Stimulated activated CD4-positive, alpha-beta T cell treated with anti-CD3 and anti-CD28 coated beads, Interleukin-1b, Interleukin-23, amount 100 ng/mL, for 48 hours (primary cell): ENCODE measurements around the gene SOX6.
"Not testable (repeated sequence)": the region's sequence is repeated elsewhere in the genome, so short reads cannot be mapped to it uniquely, and the experiment has no call there.

Experiments used
- DNase-seq: peaks from one replicate; pipeline ENCODE4 v3.0.0-alpha.2; 2020

The SOX6 gene

DNA sequence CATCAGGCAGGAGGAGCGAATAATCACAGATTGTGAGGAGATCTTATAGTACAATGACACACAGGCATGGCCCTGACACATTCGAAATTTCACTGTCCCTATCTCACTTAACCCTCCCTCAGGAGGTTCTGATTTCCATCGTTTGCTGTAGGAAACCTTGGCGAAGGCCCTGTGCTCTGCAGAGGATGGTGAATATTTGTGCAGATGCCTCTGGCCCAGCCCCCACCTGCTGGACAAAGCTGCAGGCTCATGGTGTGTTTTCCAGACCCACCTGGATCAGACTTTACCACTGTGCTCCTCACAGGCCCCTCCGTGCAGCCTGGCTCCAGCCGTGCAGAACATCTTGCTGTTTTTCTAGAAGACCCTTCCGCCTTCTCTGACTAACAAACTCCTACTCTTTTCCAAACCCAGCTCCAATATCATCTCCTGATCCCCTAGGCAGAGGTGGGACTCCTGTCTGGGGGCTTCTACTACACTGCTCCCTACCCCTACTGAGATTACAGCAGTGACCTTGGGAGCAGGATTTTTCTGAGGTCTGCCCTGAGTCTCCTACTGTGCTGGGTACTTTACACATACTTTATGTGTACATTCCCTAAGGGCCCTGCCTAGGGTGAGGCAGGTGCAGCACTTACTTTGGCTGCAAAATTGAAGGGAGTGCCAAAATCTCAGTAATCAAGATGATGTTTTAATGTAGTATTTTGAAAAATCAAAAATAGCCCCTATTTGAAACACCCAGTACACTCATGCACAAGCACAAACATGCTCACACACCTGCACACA lies 412.7 kb downstream of the SOX6 start:
- DNase-seq = no peak

GRCh38 chr11:15942936-15943335 lies 413.4 kb downstream of the SOX6 start:
- DNase-seq = no peak

- DNase-seq = no peak
Measured at GRCh38 chr11:15942126-15942525, 414.2 kb downstream of the SOX6 start.

DNA sequence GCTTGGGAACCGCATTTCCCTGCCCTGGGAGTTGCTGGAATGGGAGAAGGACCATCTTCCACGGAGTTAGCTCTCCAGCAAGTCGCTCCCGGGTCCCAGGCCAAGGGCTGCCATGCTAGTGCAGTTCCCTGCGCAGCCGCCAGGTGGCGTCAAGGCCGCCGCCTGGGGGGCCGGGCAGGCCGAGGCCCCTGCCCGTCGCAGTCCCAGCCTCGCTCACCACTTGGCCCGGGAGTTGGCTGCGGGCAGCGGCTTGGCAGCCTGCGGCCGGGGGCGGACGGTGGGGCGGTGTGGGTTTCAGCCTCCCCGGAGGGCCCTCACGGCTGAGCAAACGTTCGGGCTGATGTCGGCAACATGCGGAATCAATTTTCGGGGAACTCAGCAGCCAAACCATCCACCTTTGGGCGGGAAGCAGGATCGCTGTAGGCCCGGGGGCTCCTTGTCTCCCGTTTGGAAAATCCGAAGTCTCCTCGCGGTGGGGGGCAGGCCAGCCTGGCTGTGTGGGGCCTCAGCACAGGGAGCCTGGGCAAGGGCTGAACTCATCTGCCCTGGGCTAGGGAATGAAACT lies 415.1 kb downstream of the SOX6 start:
- no peak for DNase-seq

- no peak for DNase-seq
Measured at GRCh38 chr11:15940462-15941205, 415.7 kb downstream of the SOX6 start.

DNA sequence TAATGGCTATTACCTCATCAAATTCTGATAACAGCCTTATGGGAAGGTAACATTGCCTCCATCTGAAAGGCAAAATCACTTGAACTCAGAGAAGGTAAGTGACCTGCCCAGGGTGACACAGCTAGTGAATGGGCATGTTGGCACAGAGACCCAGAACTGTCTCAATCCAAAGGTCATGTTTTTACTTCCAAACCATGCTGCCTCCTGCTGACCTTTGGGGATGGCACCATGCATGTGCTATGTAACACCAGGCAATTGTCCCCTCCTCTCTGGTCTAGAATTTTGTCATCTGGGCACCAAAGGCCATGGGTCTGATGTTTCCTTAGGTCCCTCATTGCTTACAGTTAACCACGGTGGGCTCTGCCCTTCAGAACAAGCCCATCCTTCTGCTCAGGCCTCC lies 417.4 kb downstream of the SOX6 start:
- DNase-seq = no peak

DNA sequence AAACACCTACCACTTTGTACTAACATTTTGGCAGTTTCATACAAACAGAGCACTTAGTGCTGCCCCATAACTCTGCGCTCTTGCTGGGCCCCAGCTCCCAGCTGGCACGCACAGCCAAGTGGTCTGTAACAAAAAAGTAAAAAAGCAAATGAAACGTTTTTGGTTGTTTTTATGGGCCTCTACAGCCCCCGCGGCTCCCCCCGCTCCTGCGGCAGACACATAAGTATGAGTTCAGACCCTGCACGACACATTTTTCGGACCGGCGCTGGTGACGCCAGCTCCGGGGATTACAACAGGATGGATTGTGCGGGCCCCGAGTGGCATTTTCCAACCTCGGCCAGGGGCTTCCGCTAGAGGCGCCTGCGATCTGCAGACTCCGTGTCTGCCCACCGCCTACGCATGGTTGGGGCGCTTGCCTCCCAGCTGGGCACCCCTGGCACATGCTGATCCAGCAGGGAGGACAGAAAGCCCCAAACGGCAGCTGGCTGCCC lies 418.2 kb downstream of the SOX6 start:
- DNase-seq = no peak

DNA sequence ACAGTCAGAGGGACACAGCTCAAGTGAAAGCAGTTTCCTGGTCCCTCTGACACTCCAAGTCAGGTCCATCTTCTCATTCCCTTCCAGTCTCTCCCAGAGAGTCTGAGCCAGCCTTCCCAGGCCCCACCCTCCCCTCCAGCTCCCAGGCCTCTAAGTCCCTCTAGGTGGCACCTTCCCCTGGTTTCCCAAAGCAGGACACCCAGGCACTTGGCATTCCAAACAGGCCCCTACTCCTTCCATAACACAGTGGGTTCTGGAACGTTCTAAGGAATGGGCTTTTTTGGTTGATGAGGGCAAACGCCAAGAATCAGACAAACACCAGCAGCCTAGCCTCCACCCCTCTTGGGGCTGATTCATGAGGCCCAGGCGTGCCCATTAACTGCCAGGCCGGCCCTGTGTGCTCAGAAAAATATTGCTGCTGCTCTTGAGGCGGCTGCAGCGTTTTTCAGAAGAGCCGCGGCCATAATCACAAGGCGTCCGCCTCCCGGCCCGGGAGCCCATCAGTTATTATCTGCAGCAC lies 418.7 kb downstream of the SOX6 start:
- DNase-seq = no peak

DNA sequence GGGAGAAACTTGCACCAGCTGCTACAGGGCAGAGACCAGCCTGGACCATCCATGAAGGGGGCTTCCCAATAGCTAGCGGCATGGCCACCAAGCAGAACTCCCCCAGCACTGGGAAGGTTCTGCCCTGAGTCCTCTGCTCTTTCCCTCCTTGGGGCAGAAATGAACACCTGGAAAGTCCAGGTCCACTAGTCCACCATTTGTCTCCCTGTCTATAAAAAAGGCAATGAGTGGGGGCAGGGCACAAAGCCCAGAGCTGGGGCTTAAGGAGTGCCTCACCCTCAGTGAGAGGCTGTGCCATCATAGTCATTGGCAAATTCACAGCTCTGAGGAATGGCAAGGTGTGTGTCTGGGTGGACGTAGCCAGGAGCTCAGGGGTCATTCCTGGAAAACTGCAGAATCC lies 420.3 kb downstream of the SOX6 start:
- DNase-seq = no peak

DNA sequence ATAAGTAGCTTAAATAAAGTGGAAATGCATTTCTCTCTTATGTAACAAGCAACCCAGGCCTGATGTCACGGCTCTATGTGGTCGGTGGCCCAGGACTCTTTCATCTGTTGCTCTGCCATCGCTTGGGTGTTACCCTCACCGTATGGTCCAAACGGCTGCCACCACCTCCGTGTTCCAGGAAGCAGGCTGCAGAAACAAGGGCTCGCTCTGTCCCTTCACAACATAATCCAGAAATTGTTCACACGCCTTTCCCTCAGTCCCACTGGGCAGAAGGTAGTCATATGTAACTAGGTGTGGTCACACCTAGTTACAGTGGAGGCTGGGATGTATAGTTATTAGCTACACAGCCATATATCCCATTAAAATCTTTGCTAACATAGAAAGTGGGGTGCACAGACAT lies 421.0 kb downstream of the SOX6 start:
- DNase-seq = no peak

- DNase-seq = no peak
Measured at GRCh38 chr11:15933886-15934625, 422.3 kb downstream of the SOX6 start.

- no peak for DNase-seq
Measured at GRCh38 chr11:15932417-15932816, 423.9 kb downstream of the SOX6 start.

DNA sequence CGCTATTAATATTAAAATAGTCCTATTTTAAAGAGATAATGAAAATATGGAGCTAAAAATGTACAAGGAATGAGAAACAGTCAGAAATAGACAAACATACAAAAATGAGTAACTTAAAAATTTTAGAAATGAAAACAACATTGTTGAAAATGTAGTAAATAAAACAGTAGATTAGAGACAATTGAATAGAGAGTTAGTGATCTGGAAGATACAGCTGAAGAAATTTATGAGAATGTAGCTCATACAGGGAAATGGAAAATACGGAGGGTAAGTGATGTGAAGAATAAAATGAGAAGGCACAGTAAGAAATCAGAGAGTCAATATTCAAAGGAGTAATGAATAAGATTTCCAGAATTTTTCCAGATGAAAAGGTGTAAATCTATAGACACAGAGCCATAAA lies 424.8 kb downstream of the SOX6 start:
- DNase-seq = no peak

- no peak for DNase-seq
Measured at GRCh38 chr11:15930442-15931025, 425.8 kb downstream of the SOX6 start.

DNA sequence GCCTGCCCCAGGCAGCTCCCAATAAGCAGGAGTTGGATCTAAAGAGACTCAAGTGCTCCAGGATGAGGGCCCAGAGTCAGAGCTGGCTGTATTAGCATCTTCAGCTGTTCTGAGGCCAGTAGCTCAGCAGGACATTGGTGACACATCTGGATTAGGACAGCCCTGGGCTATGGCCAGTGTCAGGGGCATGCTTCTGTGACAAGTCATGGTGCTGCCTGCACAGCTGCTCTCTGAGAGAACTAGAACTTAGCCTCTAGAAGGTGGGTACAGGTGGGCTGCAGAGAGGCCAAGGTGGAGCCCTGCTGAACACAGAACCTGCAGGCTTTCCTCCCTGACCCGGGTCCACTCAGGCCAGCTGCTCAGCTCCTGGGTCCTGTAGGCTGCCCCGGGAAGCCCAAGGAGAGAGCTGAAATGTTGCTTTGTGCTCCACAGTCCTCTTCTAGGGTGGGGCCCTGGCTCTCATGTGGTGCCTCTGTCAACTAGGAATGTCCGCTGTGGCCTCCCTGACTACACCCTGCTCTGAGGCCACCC lies 426.9 kb downstream of the SOX6 start:
- DNase-seq = no peak

DNA sequence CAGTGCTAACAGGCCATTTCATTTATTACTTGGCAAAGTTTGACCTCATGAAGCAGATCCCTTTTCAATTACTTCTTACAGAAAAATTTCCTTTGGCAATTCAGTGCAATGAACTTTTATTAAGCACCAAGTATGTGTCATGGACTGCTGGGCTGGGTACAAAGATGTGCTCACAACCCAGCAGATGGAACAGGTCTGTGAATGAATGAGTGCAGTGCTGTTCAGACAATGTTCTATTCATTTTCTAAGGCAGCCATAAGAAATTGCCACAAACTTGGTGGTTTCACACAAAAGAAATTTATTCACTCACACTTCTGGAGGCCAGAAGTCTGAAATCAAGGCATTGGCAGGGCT lies 428.5 kb downstream of the SOX6 start:
- no peak for DNase-seq

DNA sequence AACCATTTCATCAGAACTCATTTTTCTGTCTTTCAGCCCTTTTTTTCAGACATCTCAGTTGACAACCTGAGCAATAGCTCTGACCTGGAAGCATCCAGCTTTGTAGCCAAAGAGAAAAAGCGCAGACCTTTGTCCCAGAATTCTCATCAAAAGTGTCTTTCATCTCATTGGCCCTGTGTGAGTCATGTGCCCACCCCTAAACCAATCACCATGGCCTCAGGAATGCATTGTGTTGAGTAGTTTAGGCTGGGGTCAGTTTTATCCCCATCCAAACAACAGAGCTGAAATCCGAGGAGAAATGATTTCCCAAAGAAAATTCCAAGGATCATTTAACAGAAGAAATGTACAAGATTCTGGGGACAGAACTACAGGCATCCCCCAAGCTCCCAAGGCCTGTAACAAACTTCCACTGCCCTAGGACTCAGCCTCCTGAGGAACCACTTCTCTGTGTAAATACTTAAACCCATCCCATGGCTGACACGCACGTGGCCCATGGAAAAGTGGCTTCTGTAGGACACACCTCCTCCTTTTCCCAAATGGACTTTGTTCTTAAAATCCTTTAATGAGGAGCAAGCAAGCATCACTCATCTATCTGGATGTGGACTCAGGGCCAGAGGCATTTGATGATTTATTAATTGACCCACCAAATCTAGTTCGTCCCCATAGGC lies 429.0 kb downstream of the SOX6 start:
- no peak for DNase-seq

DNA sequence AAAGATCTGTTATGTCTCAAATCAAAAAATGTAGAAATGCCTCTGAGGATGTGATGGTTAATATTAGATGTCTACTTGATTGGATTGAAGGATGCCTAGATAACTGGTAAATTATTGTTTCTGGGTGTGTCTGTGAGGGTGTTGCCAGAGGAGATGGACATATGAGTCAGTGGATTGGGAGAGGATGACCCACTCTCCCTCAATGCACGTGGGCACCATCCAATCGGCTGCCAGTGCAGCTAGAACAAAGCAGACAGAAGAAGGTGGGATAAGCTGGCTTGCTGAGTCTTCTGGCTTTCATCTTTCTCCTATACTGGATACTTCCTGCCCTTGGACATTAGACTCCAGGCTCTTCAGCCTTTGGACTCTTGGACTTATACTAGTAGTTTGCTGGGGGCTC lies 430.3 kb downstream of the SOX6 start:
- no peak for DNase-seq

- no peak for DNase-seq
Measured at GRCh38 chr11:15923183-15923582, 433.2 kb downstream of the SOX6 start.

- DNase-seq = not testable (repeated sequence)
Measured at GRCh38 chr11:15922745-15923144, 433.6 kb downstream of the SOX6 start.

DNA sequence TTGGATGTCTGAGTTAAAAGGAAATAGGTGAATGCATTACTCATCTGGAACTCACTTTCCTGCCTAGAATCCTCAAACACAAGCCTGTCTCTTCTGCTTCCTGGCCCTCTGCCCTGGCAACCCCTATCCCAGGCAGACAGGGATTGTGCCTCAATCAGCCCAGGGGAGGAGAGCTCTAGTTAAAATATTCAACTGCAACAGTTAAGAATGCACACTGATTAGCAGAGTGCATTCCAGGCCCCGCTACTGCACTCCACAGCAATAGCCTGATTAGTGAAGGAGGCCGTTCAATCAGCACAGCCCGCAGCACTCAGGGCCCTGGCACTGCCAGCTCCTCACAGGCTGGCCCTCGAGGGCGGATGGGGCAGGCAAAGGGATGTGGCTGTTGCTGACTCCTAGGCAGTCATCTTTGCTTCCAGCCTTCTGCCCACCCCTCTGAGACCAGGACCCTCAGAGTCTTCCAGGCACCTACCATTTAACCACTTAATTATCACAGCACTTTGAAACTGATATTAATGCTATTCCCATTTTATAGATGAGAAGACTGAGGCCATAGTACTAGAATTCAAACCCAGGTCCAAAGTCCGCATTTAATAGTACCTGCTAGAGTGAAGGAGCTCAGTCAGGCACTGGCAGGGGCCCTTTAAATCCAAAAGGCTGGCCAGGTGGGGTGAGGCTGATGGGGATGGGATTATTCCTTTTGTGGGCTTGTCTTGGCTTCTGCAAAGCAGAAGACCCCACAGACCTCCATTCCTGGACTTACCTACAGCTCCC lies 435.3 kb downstream of the SOX6 start:
- DNase-seq = no peak
